GM12878 (cell line): ENCODE data around the gene CAVIN1. TPM values are rescaled to one million over a fixed set of nuclear protein-coding genes. Genes with fewer than 3 reads are reported as not detected.

Experiments used
- BMI1 ChIP-seq: fragments of 450-650 bp; IDR thresholded peaks from 2 replicates; pipeline ENCODE4 v1.6.1; 2016; ENCODE audit warnings: mild to moderate bottlenecking, moderate library complexity, borderline replicate concordance
- BRCA1 ChIP-seq: IDR thresholded peaks from 2 replicates; pipeline ENCODE4 v1.6.1; 2011; ENCODE audit warnings: low read depth, low read length, improper control_type of control experiment
- EED ChIP-seq: sonication (generic); IDR thresholded peaks from 2 replicates; pipeline ENCODE4 v1.6.1; 2016; ENCODE audit warnings: antibody characterized with exemption, low read depth
- FOXM1 ChIP-seq: IDR thresholded peaks from 2 replicates; pipeline ENCODE4 v1.6.1; 2012; ENCODE audit warnings: low read depth, mild to moderate bottlenecking, inconsistent platforms, low read length, moderate library complexity
- GABPA ChIP-seq: IDR thresholded peaks from 2 replicates; pipeline ENCODE4 v1.6.1; 2014; ENCODE audit warnings: antibody characterized with exemption, low read depth, mild to moderate bottlenecking, inconsistent platforms
- HDAC2 ChIP-seq: fragments of 200-600 bp; sonication (generic); IDR thresholded peaks from 2 replicates; pipeline ENCODE4 v1.6.1; 2017
- IRF4 ChIP-seq: IDR thresholded peaks from 2 replicates; pipeline ENCODE4 v1.6.1; 2011; ENCODE audit warnings: low read depth, low read length
- MEF2A ChIP-seq: IDR thresholded peaks from 2 replicates; pipeline ENCODE4 v1.6.1; 2011; ENCODE audit warnings: low read depth, mild to moderate bottlenecking, low read length, moderate library complexity; ENCODE audit not compliant: insufficient read depth
- MEF2B ChIP-seq: fragments of 450-650 bp; IDR thresholded peaks from 2 replicates; pipeline ENCODE4 v1.6.1; 2018; ENCODE audit warnings: mild to moderate bottlenecking, moderate library complexity; ENCODE audit not compliant: partially characterized antibody, poor library complexity, severe bottlenecking
- MTA3 ChIP-seq: IDR thresholded peaks from 2 replicates; pipeline ENCODE4 v1.6.1; 2012; ENCODE audit warnings: low read length, inconsistent platforms, borderline replicate concordance
- NR2F1 ChIP-seq: fragments of 450-650 bp; conservative IDR thresholded peaks from 2 replicates; pipeline ENCODE4 v1.6.1; 2017; ENCODE audit warnings: mild to moderate bottlenecking
- PAX8 ChIP-seq: fragments of 450-650 bp; IDR thresholded peaks from 2 replicates; pipeline ENCODE4 v1.6.1; 2017; ENCODE audit warnings: mild to moderate bottlenecking, moderate library complexity
- PML ChIP-seq: IDR thresholded peaks from 2 replicates; pipeline ENCODE4 v1.6.1; 2012; ENCODE audit warnings: low read length, inconsistent platforms
- POU2F2 ChIP-seq: IDR thresholded peaks from 3 replicates; pipeline ENCODE4 v1.6.1; 2011; ENCODE audit warnings: low read depth, mild to moderate bottlenecking, low read length, borderline replicate concordance
- RB1 ChIP-seq: fragments of 450-650 bp; formaldehyde crosslinking; IDR thresholded peaks from 2 replicates; pipeline ENCODE4 v1.6.1; 2017; ENCODE audit warnings: mild to moderate bottlenecking, borderline replicate concordance
- RCOR1 ChIP-seq: conservative IDR thresholded peaks from 2 replicates; pipeline ENCODE4 v1.6.1; 2012; ENCODE audit warnings: low read depth, low read length, improper control_type of control experiment
- RFX5 ChIP-seq: IDR thresholded peaks from 2 replicates; pipeline ENCODE4 v1.6.1; 2011; ENCODE audit warnings: low read depth, low read length, improper control_type of control experiment
- SIN3A ChIP-seq: IDR thresholded peaks from 2 replicates; pipeline ENCODE4 v1.6.1; 2012; ENCODE audit warnings: low read depth, low read length, improper control_type of control experiment
- SMARCA5 ChIP-seq: fragments of 450-650 bp; IDR thresholded peaks from 2 replicates; pipeline ENCODE4 v1.6.1; 2017; ENCODE audit warnings: mild to moderate bottlenecking
- STAT3 ChIP-seq: IDR thresholded peaks from 2 replicates; pipeline ENCODE4 v1.6.1; 2011; ENCODE audit warnings: low read depth, low read length, improper control_type of control experiment
- YY1 ChIP-seq: IDR thresholded peaks from 2 replicates; pipeline ENCODE4 v1.6.1; 2011; ENCODE audit warnings: low read depth, mild to moderate bottlenecking, low read length
- ZNF217 ChIP-seq: fragments of 450-650 bp; IDR thresholded peaks from 2 replicates; pipeline ENCODE4 v1.6.1; 2017; ENCODE audit warnings: antibody characterized with exemption, mild to moderate bottlenecking
- ZNF384 ChIP-seq: IDR thresholded peaks from 2 replicates; pipeline ENCODE4 v1.6.1; 2012; ENCODE audit warnings: low read depth, mild to moderate bottlenecking, low read length, improper control_type of control experiment, borderline replicate concordance
- ZSCAN29 ChIP-seq: fragments of 450-650 bp; IDR thresholded peaks from 2 replicates; pipeline ENCODE4 v1.6.1; 2017; ENCODE audit warnings: mild to moderate bottlenecking, moderate library complexity
- polyA plus RNA-seq, 11 experiments: library from polyadenylated mRNA; depleted of rRNA in 4 of 11; unstranded in 6 of 11; stranded (reverse) in 5 of 11; fragments of >200 nt; fragmentation: Nextera tagmentation in 4 of 11; fragmentation: Illumina TruSeq in 1 of 11; extraction: Ambion mirVana in 4 of 11; extraction: Trizol in 1 of 11; gene quantifications; 1 replicate in 1 of 11; 2 replicates in 10 of 11; pipeline versions ENCODE4 v1.2.1 to v1.2.3, GENCODE V29; 2011 to 2016; ENCODE audit warnings: inconsistent platforms in 2 of 11, missing spikeins in 2 of 11, low read depth in 1 of 11
- total RNA-seq, 4 experiments: library from RNA; depleted of rRNA in 3 of 4; stranded (reverse); fragments of >200 nt in 3 of 4; fragmentation: Illumina TruSeq in 1 of 4; extraction: Trizol in 1 of 4; gene quantifications; 2 replicates each; pipeline versions ENCODE4 v1.2.1 to v1.2.3, GENCODE V29; 2013 to 2021
- TF ChIP-seq, protein P1 (sequence below): IDR thresholded peaks from 2 replicates; pipeline ENCODE4 v1.6.1; 2011; ENCODE audit warnings: borderline replicate concordance, low read depth, mild to moderate bottlenecking, moderate library complexity, mixed read lengths, low read length; ENCODE audit not compliant: insufficient read depth; ENCODE audit errors: extremely low read length
- TF ChIP-seq, protein P2 (sequence below): fragments of 450-650 bp; IDR thresholded peaks from 2 replicates; pipeline ENCODE4 v1.6.1; 2017; ENCODE audit warnings: mild to moderate bottlenecking, moderate library complexity
- TF ChIP-seq, protein P3 (sequence below): fragments of 450-650 bp; IDR thresholded peaks from 2 replicates; pipeline ENCODE4 v1.6.1; 2017; ENCODE audit warnings: low read depth, mild to moderate bottlenecking, moderate library complexity

CAVIN1 gene
- total and polyA plus RNA-seq, 10 of the 15 experiments (the other 5 are each of a cell fraction or from before 2014, with no cell fraction given) = 0.03 to 1.1 (median 0.37) TPM

DNA sequence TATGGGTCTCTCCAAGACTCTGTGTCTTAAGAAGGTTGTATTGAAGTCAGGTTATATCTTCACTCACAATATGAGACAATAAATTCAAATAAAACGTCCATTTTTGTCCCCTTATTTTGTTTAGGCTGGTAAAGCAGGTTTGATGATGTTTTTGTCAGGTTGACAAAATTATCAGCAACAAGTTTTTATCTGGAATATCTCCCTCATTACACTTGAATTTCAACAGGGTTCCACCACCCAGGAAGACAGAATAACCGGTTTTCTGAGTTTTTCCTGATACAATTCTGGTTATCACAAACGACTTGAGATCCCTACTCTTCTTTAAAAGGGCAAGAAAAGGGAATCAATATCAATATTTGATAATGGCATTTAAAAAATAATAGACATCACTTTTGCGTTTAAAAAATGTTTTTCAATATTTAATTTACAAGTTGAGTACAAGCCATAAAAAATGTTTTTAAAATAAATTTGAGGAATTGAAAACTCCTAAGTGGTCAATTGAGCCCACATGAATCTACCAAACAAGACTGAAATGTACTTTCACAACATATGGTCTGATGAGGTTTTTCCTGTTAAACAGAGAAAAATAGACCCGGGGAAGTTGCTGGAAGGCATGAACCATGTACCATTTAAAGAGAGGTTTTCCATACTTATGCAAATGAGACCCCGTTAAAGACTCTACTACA, 34.2 kb upstream of the CAVIN1 start (continued):
- TF ChIP-seq, protein P1, sequence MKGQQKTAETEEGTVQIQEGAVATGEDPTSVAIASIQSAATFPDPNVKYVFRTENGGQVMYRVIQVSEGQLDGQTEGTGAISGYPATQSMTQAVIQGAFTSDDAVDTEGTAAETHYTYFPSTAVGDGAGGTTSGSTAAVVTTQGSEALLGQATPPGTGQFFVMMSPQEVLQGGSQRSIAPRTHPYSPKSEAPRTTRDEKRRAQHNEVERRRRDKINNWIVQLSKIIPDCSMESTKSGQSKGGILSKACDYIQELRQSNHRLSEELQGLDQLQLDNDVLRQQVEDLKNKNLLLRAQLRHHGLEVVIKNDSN = no peak
- TF ChIP-seq ZNF217 (0 out of 2 replicates have a peak, but pooled peaks have one; percentile 35), YY1 (no peak), POU2F2 (peak; percentile 27; the same call in 1 of the 3 replicates), HDAC2 (no peak), SMARCA5 (no peak), IRF4 (0 out of 2 replicates have a peak, but pooled peaks have one; percentile 51), RCOR1 (no peak), BMI1 (no peak; the same call in 1 of the 2 replicates), PML (no peak), STAT3 (no peak), MTA3 (peak; percentile 72; the same call in 1 of the 2 replicates), MEF2A (peak; percentile 80), GABPA (no peak), SIN3A (no peak), PAX8 (no peak; the same call in 1 of the 2 replicates), MEF2B (peak; percentile 60), ZSCAN29 (no peak), FOXM1 (no peak; the same call in none of the 2 replicates), ZNF384 (no peak), EED (peak; percentile 48; the same call in 1 of the 2 replicates), RFX5 (no peak), BRCA1 (no peak), NR2F1 (no peak), RB1 (no peak)
- TF ChIP-seq, protein P2, sequence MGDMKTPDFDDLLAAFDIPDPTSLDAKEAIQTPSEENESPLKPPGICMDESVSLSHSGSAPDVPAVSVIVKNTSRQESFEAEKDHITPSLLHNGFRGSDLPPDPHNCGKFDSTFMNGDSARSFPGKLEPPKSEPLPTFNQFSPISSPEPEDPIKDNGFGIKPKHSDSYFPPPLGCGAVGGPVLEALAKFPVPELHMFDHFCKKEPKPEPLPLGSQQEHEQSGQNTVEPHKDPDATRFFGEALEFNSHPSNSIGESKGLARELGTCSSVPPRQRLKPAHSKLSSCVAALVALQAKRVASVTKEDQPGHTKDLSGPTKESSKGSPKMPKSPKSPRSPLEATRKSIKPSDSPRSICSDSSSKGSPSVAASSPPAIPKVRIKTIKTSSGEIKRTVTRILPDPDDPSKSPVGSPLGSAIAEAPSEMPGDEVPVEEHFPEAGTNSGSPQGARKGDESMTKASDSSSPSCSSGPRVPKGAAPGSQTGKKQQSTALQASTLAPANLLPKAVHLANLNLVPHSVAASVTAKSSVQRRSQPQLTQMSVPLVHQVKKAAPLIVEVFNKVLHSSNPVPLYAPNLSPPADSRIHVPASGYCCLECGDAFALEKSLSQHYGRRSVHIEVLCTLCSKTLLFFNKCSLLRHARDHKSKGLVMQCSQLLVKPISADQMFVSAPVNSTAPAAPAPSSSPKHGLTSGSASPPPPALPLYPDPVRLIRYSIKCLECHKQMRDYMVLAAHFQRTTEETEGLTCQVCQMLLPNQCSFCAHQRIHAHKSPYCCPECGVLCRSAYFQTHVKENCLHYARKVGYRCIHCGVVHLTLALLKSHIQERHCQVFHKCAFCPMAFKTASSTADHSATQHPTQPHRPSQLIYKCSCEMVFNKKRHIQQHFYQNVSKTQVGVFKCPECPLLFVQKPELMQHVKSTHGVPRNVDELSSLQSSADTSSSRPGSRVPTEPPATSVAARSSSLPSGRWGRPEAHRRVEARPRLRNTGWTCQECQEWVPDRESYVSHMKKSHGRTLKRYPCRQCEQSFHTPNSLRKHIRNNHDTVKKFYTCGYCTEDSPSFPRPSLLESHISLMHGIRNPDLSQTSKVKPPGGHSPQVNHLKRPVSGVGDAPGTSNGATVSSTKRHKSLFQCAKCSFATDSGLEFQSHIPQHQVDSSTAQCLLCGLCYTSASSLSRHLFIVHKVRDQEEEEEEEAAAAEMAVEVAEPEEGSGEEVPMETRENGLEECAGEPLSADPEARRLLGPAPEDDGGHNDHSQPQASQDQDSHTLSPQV = peak; percentile 63; the same call in 1 of the 2 replicates
- TF ChIP-seq, protein P3, sequence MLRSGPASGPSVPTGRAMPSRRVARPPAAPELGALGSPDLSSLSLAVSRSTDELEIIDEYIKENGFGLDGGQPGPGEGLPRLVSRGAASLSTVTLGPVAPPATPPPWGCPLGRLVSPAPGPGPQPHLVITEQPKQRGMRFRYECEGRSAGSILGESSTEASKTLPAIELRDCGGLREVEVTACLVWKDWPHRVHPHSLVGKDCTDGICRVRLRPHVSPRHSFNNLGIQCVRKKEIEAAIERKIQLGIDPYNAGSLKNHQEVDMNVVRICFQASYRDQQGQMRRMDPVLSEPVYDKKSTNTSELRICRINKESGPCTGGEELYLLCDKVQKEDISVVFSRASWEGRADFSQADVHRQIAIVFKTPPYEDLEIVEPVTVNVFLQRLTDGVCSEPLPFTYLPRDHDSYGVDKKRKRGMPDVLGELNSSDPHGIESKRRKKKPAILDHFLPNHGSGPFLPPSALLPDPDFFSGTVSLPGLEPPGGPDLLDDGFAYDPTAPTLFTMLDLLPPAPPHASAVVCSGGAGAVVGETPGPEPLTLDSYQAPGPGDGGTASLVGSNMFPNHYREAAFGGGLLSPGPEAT = peak; percentile 86
